Endothelial cell of hepatic sinusoid (primary cell): ENCODE measurements around the gene METTL23.

Experiments used
- in situ Hi-C: cut with HindIII; loops from 2 replicates; pipeline ENCODE4 v1.10.0; 2017; ENCODE audit warnings: low sequenced_read_pairs

Gene METTL23

GRCh38 chr17:76731800-76732733 is 5.4 kb downstream of the METTL23 start:
- in situ Hi-C loops: loop anchor here (25.0 kb wide), 1 partner anchor 430 kb away; no protein-coding TSS in a partner anchor

DNA sequence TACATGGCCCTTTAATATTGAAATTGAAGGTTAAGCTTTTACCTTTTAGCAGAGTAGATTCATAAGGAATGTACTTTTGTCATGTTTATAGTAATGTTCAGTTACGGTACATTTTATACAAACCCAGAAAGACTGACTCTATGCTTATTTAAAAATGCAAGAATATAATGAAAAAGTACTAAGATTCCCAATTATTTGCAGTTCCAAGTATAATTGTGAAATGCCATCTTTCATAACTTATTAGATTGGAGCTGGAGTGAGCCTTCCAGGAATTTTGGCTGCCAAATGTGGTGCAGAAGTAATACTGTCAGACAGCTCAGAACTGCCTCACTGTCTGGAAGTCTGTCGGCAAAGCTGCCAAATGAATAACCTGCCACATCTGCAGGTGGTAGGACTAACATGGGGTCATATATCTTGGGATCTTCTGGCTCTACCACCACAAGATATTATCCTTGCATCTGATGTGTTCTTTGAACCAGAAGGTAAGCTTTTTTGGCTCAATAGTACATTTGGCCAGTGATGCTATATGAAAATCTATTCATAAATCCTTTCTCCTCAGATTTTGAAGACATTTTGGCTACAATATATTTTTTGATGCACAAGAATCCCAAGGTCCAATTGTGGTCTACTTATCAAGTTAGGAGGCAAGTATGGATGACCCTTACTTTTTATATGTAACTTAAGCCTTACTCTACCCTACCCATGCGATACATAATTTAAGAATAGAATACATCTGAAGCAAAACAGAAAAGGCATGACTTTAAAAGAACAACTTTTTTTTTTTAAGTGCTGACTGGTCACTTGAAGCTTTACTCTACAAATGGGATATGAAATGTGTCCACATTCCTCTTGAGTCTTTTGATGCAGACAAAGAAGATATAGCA is 6.3 kb downstream of the METTL23 start:
- in situ Hi-C loops: loop anchor here (25.0 kb wide), 1 partner anchor 429 kb away; no protein-coding TSS in a partner anchor

GRCh38 chr17:76733618-76733957 is 6.9 kb downstream of the METTL23 start:
- in situ Hi-C loops: loop anchor here (25.0 kb wide), 1 partner anchor 429 kb away; no protein-coding TSS in a partner anchor

DNA sequence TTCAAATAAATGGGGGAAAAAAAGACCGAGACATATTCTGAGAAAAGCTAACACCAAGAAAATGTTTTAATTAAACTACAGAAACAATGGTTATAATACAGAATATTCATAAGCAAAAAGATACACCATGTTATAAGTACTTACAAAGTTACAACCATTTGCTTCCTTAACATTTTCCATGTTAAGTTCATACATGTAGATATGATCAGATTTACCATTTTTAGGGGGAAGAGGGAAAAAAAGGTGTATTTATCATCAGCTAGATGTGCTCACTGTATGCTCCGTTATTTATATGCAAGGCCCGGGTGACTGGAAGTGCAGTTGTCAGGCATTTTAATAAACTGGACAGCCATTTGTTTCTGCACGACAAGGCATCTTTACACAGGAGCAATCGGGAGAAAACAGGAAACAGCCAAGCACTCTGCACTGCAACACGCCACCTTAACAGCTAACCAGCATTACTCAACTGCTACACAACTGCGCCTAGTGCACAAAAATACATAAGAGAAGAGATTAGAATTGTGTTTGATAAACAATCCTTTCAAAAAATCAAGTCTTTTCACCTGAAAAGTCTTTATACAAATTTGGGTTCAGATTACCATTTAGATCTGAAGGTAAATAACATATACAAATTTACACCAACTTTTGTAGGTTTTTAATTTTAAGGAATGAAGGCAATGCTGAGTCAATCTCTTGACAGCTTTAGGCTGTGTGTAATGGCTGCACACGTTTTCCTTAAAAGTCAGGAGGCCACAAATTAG is 7.6 kb downstream of the METTL23 start:
- in situ Hi-C loops: loop anchor here (25.0 kb wide), 1 partner anchor 428 kb away; no protein-coding TSS in a partner anchor

DNA sequence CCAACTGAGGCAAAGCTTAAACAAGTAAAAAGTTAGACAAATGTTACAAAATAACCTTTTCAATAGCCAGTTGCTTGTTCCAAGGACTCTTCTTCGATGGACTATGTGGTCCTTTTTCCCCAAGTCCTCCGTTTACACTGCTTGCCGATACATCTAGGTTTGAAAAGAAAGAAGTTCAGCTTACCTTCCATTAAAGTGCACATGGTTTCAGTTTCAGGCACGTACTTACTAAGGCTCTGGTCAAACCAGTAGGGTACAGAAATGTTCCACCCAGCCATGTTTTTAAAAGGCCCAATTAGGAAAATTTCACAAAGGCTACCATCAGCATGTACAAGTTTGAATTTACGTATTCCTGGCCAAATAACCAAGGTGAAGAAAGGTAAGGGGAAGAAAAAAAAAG is 8.4 kb downstream of the METTL23 start:
- in situ Hi-C loops: loop anchor here (25.0 kb wide), 1 partner anchor 427 kb away; no protein-coding TSS in a partner anchor

DNA sequence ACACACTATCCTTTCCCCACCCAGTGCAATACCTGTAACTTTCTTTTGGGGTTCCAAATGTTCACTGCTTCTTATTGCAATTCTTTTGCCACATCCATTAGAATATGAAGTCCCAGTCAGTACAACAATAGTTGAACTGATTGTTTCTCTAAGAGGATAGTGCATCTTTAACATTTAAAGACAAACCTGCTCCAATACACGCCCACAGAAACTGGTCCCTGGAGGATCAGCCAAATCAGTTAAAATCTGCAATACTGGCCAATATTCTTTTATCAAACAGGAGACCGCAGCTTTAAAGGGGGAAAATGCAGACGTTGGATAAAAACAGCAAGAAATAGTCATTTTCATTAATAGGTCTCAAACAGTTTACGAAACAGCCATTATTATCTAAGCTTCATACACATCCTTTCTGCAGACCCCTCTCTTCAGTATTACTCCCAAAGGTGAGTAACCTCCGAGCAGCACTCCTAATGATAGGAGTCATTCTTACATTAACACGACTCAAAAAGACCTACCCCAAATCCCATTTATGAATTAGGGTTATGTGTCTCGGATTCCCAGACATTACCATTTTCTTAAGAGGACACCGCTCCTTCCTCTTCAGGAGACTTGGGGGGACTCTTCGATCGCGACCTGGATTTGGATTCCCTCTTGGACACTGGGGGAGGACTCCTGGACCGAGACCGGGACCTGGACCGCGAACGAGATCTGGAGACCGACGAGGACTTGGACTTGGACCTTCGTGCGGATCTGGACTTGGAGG is 9.1 kb downstream of the METTL23 start:
- in situ Hi-C loops: loop anchor here (25.0 kb wide), 1 partner anchor 427 kb away; no protein-coding TSS in a partner anchor

DNA sequence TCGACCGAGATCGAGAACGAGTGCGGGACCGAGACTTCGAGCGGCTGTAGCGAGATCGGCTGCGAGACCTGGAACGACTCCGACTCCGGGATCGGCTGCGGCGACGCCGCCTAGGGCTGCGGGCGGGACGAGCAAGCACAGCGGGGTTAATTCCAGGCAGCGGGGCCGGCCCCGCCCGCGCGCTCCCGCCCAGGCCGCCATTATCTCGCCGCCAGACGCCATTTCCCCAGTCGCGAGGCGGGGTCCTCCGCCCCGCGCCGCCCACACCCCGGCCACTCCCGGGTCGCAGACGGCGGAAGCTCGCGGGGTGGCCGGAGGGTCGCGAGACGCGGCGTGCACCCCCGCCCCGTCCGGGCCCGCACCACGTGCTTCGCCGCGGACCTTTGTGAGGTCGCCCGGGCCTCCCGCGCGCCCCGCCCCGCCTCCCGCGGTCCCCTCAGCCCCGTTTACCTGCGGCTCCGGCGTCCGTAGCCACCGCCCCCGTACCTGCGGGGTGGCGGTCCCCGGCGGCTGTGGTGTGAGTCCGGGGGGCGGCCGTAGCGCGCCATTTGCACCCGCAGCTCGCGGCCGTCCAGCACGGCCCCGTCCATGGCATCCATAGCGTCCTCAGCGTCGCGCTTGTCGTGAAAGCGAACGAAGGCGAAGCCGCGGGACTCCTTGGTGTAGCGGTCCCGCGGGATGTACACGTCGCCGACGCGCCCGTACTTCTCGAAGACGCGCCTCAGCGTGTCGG is 9.9 kb downstream of the METTL23 start:
- in situ Hi-C loops: loop anchor here (25.0 kb wide), 1 partner anchor 426 kb away; no protein-coding TSS in a partner anchor

- in situ Hi-C loops: loop anchor here (25.0 kb wide), 1 partner anchor 425 kb away; no protein-coding TSS in a partner anchor
Measured at GRCh38 chr17:76737082-76737675, 10.5 kb downstream of the METTL23 start, which contains the start of gene SRSF2. TSS of gene SRSF2 (minus strand) at chr17:76737331. CDS start at chr17:76737160, 171 bp downstream.

GRCh38 chr17:76737676-76738467 is 11.2 kb downstream of the METTL23 start, which contains the start of gene MFSD11:
TSS of gene MFSD11 (plus strand) at chr17:76738119. CDS start at chr17:76738353, 234 bp downstream.
- in situ Hi-C loops: loop anchor here (25.0 kb wide), 1 partner anchor 424 kb away; no protein-coding TSS in a partner anchor

- in situ Hi-C loops: loop anchor here (25.0 kb wide), 1 partner anchor 424 kb away; no protein-coding TSS in a partner anchor
Measured at GRCh38 chr17:76738468-76738850, 11.8 kb downstream of the METTL23 start.

- in situ Hi-C loops: loop anchor here (10.0 to 25.0 kb wide), 2 partner anchors 295 to 423 kb away; no protein-coding TSS in a partner anchor
Measured at GRCh38 chr17:76739568-76740115, 13.0 kb downstream of the METTL23 start.

- in situ Hi-C loops: loop anchor here (10.0 to 25.0 kb wide), 2 partner anchors 294 to 422 kb away; no protein-coding TSS in a partner anchor
Measured at GRCh38 chr17:76740329-76741118, 13.9 kb downstream of the METTL23 start.

DNA sequence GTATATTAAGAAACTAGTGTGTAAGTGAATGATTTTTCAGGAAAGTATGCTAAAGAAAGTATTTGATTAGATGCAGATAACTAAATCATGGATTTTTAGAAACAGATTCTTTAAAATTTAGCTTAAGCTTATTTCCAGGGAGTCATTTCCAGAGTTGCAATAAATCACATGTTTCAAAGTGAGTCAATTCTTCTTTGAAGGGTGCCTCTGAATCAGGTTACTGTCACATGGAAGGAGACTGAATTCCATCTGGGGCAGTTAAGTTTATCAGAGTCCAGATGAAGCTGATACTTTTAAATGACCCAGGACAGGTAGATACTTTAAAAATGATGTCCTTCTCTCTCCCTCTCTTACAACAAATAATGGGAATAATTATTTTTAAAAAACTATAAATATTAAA is 16.3 kb downstream of the METTL23 start:
- in situ Hi-C loops: loop anchor here (10.0 to 25.0 kb wide), 2 partner anchors 292 to 419 kb away; no protein-coding TSS in a partner anchor

DNA sequence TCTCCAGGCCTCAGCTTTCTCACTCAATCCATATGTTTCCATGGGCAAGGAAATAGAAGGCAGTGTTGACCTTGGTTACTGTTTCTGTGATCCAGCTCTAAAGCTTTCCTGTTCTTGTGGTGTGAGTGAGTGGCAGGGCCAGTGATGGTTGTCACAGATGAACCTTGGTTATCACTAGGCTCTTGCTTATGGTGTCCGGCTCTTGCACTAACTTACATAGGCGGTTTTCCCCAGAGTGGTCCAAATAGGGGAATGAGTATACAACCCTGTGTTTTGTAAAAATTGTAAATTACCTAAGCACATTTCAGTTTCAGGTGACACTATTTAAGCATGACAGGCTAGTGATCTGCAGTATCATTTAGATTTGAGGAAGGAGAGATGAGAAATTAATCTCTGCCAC is 18.1 kb downstream of the METTL23 start:
- in situ Hi-C loops: loop anchor here (10.0 to 25.0 kb wide), 2 partner anchors 290 to 418 kb away; no protein-coding TSS in a partner anchor

- in situ Hi-C loops: loop anchor here (10.0 to 25.0 kb wide), 2 partner anchors 289 to 417 kb away; no protein-coding TSS in a partner anchor
Measured at GRCh38 chr17:76745785-76746184, 19.1 kb downstream of the METTL23 start.
